Stimulated activated CD8-positive, alpha-beta memory T cell treated with anti-CD3 and anti-CD28 coated beads, Interleukin-7, amount 100 ng/mL, for 48 hours (primary cell): ENCODE results near the gene FAM120B.

ENCODE experiments used
- DNase-seq, 2 donors: peaks; one replicate each; pipeline ENCODE4 v3.0.0-alpha.2; 2020; ENCODE audit warnings: low read depth in 1 of 2; ENCODE audit errors: extremely low read depth in 1 of 2

The FAM120B gene

GRCh38 chr6:170439366-170440361, 133.1 kb downstream of the FAM120B start:
- DNase-seq: no peak

- DNase-seq: no peak
These were observed 133.9 kb downstream of the FAM120B start for GRCh38 chr6:170440437-170440836.

- no peak for DNase-seq
These were observed 134.8 kb downstream of the FAM120B start for GRCh38 chr6:170441316-170441715.

- no peak for DNase-seq
These were observed 136.0 kb downstream of the FAM120B start for GRCh38 chr6:170442596-170442995.

- DNase-seq: no peak
These were observed 136.6 kb downstream of the FAM120B start for GRCh38 chr6:170443151-170443662.

GRCh38 chr6:170444056-170444591, 137.6 kb downstream of the FAM120B start:
- DNase-seq: no peak

- no peak for DNase-seq
These were observed 138.3 kb downstream of the FAM120B start for GRCh38 chr6:170444811-170445211.

- DNase-seq: no peak
These were observed 138.9 kb downstream of the FAM120B start for GRCh38 chr6:170445487-170445886.

- no peak for DNase-seq
These were observed 139.4 kb downstream of the FAM120B start for GRCh38 chr6:170445971-170446370.

GRCh38 chr6:170446841-170447560, 140.4 kb downstream of the FAM120B start:
- DNase-seq: no peak

- no peak for DNase-seq
These were observed 141.0 kb downstream of the FAM120B start for GRCh38 chr6:170447561-170447930.

GRCh38 chr6:170448317-170448716, 141.8 kb downstream of the FAM120B start:
- no peak for DNase-seq

GRCh38 chr6:170448751-170449630, 142.4 kb downstream of the FAM120B start:
- no peak for DNase-seq

GRCh38 chr6:170449835-170450753, 143.5 kb downstream of the FAM120B start:
- no peak for DNase-seq

GRCh38 chr6:170450916-170451761, 144.6 kb downstream of the FAM120B start:
- DNase-seq: no peak

- no peak for DNase-seq
These were observed 145.4 kb downstream of the FAM120B start for GRCh38 chr6:170451762-170452651.

GRCh38 chr6:170452767-170453545, 146.4 kb downstream of the FAM120B start:
- DNase-seq: no peak
